LHCN-M2 (cell line): Measurements from ENCODE around the gene FST. TPM values are rescaled to one million over a fixed set of nuclear protein-coding genes. Genes with fewer than 3 reads are reported as not detected.

Experiments
- DNase-seq: peaks from one replicate; pipeline ENCODE4 v3.0.0-alpha.2; 2012; ENCODE audit warnings: low read depth
- polyA plus RNA-seq: library from polyadenylated mRNA; unstranded; fragments of >200 nt; gene quantifications from one replicate; pipeline ENCODE4 v1.2.1, GENCODE V29; 2012; ENCODE audit warnings: missing spikeins
- total RNA-seq: library from RNA; depleted of rRNA; stranded (reverse); fragments of >200 nt; gene quantifications from 2 replicates; pipeline ENCODE4 v1.2.3, GENCODE V29; 2014; rRNA removed

The FST gene, protein sequence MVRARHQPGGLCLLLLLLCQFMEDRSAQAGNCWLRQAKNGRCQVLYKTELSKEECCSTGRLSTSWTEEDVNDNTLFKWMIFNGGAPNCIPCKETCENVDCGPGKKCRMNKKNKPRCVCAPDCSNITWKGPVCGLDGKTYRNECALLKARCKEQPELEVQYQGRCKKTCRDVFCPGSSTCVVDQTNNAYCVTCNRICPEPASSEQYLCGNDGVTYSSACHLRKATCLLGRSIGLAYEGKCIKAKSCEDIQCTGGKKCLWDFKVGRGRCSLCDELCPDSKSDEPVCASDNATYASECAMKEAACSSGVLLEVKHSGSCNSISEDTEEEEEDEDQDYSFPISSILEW
- 4.7 and 8.4 TPM in 2 replicates for total RNA-seq
- 16.6 TPM for polyA plus RNA-seq

DNA sequence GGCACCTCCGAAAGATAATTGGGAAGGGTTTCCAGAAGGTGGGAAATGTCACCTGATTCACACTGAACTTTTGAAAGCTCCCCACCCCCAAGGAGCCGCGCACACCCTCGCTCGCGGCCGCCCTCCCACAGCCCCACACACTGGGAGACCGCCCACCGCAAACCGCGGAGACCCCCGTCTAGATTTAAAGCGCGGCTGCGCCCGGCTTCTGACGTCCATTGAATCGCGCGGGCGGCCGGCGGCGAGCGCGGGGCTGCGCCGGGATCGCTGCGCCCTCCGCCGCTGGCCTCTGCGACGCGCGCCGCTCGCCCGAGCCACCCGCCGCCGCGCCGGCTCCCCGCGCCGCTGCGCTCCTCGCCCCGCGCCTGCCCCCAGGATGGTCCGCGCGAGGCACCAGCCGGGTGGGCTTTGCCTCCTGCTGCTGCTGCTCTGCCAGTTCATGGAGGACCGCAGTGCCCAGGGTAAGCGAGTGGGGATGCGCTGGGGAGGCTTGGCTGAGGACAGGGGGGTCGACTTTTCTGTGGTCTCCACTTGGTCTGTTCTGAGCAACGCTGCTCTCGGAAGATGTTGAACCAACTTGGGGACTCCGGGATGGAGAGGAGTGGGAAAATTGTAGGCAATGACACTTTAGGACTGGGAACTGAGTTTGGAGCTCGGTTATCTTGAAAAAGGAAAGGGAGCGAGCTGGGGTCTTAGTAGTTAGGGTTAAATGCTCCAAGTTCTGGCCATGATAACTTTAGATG is at the start of gene FST:
FST (plus strand) TSS at position 214 of the 743 bp plus-strand sequence; CDS start at position 377, 163 bp downstream.
- no peak for DNase-seq

DNA sequence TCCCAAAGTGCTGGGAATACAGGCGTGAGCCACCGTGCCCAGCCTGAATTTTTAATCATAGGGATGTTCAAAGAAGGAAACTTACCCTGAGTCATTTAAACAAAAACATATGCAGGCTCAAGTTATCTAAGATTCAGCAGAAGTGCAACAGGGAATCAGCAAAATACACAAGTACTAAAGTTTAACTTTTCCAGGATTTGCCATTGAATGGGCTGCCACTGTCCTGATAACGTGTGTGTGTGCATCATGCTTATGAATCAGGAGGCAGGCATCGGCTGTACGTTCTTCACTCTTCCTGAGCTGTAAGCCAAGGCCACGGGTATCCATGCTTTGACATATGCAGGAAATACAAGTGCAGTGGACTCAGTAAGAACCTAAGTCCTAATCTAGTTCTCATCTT is 48.8 kb upstream of the FST start:
- DNase-seq = no peak

DNA sequence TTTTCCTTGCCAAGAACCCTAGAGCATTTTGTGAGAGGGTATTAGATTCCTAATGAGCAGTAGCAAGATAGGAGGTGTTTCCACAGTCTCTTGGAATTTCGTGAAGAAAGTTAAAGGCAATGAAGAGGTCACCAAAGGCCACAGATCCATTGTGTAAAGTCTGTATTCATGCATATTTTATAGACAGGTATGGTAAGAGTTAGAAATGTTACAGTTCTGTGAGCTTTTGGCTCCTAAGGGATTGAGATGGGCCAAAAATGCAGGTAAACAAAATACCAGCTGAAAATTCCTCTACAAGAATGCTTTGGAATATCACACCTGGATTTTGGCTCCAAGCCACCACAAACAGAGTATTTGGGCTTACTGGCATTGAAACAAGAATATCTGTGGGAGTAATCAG is 47.4 kb upstream of the FST start:
- DNase-seq = no peak

DNA sequence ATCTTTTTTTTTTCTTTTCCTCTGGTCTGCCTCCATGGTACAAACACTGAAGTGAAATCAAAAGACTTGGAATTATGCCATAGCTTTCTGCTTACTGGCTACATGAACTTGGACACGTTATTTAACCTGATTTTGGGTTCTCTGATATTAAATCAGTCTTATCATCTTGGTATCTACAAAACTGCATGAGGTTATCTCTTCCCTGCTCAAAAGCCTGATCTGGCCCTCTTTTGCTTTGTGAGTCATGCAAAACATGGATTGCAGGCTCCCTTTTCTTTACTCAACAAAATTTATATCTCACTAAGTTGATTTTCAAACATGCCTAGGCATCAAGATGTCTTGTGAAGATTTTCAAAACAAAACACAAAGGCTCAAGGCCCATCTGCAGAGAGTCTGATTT is 45.9 kb upstream of the FST start:
- DNase-seq = no peak

DNA sequence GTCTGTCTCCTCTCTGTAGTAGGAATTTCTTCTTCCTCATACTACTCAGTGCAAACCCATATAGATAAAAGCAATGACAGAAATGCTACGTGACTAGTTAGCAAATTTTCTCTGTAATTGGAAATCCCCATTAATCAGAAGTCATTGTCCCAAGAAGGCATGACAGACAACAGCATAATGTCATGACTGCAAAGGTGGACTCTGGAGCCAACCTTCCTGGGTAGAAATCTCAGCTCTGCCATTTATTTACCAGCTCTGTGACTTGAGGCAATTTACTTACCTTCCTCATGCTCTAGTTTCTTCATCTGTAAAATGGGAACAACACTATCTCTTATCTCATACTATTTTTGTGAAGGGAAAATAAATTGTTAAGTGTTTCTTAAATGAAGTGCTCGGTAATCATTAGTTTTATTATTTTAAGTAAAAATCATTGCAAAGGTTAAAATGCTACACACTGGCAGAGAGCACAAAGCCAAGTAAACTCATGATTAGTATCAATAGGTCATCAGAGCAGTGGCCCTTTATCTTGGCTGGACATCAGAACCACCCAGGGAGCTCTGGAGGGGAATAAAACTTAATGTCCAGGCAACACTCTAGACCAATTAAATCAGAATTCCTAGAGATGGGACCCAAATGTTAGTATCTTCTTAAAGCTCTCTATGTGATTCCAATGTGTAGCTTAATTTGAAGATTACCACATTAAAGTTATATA is 43.8 kb upstream of the FST start:
- no peak for DNase-seq

DNA sequence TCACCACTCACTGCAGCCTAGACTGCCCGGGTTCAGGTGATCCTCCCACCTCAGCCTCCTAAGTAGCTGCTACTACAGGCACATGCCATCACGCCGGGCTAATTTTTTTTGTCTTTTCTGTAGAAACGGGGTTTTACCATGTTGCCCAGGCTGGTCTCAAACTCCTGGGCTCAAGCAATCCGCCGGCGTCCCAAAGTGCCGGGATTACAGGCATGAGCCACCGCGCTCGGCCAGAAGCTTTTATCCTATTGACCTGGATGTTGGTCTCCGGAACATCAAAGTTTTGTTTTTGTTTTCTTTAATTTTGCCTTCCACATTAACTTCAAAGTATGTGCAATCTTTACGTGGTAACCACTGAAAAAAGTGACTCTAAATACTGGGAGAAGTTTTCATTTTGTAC is 42.4 kb upstream of the FST start:
- DNase-seq = no peak

DNA sequence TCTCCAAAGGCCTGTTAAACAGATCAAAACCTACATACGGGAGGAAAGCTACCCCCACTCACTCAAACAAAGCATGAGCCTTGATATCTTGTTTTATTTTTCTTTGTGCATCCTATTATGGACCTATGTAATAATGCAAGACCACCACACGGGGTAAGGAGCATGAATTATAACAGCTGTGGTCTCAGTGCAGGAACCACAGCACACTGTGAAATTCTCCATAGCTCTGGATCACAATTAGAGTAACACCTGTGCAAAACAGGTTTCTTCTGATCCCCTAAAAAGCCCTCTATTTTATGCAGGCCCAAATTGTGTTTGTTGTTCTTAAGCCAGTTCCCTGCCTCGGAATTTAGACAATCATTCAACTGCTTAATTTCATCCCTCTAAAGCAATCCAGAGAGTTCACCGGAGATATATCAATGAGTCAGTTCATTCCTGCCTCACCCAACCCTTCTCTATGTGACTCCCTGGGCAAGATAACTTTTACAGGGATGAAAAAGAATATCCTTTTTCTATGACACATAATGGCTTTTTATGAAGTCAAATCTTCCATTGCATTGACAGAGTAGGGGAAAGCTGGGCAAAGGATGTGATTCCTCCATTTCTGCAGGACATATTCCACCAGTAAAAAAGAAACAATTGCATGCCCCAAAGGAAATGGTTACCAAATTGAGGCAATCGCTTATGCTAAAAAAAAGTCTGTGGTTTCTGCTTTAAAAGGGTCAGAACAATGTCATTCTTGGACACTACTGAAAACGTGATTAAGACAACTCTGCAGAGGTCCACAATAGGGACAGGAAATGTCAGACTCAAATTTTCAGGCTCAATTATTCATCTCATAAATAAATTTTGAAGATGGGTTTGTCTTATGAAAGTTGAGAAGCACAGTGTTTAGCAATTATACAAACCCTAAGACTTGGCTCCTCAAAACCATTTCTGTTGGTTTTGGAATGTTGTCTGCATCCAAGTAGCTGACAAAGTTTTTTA is 41.6 kb upstream of the FST start:
- DNase-seq = peak; percentile 61

DNA sequence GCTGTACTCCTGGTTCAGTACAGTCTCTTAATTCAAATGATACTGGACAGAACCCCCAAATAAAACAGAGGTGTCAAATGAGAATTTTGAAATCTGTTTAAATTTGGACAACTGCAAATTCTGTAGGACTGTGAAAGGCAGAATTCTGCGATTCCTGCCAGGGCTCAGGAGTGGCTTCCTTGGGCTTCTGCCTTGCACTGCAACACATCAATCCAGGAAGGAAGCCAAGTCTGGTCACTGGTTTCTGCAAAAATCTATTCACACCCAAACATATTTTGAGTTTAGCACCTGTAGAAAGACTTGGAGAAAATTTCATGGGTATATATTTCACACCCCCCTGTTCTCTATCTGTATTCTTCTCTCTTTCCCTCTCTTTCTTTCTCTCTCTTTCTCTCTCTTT is 37.5 kb upstream of the FST start:
- no peak for DNase-seq

DNA sequence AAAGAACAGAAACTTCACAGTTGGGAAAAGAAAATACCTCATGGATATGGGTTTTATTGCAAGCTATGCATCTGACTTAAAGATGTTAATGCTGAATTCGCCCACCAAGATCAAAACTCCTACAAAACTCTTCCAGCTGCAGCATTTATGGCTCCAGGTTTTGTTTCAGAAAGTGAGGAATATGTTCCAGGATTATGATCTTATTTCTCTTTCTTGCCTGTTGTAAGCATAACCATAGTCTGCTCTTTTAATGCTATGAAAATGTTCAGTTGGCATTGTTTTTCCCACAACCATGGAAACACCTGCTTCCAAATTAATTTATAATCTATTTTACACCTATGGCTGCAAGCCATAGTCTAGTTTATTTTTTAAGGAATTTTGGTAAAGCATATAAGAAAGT is 34.9 kb upstream of the FST start:
- DNase-seq = no peak

DNA sequence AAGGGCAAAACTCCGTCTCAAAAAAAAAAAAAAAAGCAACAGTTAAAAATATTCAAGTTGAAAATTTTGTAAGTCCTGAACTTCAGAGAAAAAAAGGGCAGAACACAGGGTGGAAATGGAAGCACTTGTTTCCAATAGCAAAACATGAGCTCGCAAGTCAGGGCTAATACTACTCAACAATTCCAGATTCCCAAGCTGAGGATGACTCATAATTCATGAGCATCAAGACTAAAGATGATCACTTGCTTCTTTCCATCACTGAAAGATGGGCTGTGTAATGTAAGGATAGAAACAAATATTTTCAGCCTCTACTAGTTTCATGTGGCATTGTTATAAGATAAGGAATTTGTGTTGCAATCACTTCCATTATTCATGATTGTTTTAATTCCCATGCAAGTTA is 33.5 kb upstream of the FST start:
- DNase-seq = peak; percentile 61

DNA sequence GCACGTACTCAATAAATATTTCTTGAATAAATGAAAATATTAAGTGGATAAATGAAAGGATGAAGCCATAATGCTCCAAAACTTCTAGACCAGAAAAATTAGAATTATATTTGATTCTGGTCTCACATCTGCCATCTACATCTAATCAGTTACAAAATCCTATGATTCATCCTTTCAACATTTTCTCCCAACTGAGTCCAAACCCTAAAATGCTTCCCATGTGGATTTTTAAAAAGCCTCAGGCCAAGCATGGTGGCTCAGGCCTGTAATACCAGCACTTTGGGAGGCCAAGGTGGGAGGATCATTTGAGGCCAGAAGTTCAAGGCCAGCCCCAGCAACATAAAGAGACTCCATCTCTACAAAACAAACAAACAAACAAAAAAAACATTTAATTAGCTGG is 31.6 kb upstream of the FST start:
- DNase-seq = no peak

DNA sequence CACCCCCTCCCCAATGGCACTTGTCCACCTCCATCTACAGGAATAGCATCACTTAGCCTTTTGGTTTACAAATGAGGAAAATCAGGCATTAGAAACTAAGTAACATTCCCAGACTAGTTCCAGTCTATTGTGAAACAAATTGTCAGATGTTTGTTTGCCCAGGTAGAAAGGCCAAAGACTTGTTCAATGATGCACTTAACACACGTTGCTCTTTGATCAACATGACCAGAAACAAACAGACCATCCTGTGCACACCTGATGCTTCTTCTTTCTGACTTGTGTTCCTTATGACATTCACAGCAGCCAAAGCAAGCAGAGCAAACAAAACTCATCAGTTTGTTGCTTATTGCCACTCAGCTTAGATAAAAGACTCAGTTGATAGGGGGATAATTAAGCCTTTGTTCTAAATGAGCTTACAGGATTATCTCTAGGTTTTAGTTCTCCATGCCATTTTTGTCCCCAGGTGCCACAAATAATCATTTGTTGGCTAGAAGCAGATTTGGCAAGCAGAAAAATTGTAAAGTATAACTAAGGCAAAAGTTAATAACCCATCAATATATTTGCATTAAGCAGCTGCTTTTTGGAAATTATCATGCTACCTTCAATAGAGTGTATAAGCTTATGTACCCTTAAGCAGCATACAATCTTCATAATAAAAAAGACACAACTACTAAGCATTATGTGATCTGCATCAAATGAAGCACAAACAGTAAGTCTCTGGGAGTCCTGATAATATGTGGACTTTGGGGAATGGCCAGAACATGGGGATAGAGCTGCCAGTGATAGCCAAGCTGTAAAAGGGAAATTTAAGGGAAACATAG is 26.3 kb upstream of the FST start:
- no peak for DNase-seq

DNA sequence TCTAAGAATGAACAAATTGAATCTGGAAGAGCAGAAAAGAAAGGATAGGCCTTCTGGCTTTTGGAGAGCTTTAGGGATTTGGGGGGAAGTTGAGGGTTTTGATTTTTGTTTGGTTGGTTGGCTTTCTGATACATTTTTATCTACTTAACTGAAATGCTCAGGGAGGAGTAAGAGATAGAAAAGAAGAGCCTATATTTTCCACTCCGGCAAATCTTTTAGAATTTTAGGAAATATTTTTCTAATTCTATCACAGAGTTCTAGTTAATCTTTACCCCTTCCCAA is 25.8 kb upstream of the FST start:
- no peak for DNase-seq

DNA sequence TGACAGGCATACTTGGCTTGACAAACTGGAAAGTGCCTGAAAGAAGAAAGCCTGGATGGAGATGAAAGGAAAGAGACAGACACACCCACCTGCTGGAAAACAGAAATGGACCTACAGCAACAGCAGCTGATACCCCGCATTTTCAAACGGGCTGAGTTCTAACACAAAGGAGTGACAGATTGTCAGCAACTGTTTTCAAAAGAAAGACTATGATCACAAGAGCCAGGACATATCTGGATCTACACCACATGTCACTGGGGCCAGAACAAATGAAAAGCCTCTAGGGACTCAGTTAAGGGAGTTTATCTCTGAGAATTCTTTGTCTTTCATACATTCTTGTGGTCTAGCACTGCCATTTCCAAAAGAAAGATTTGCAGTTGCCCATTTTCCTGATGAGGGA is 24.1 kb upstream of the FST start:
- DNase-seq = peak; percentile 23

DNA sequence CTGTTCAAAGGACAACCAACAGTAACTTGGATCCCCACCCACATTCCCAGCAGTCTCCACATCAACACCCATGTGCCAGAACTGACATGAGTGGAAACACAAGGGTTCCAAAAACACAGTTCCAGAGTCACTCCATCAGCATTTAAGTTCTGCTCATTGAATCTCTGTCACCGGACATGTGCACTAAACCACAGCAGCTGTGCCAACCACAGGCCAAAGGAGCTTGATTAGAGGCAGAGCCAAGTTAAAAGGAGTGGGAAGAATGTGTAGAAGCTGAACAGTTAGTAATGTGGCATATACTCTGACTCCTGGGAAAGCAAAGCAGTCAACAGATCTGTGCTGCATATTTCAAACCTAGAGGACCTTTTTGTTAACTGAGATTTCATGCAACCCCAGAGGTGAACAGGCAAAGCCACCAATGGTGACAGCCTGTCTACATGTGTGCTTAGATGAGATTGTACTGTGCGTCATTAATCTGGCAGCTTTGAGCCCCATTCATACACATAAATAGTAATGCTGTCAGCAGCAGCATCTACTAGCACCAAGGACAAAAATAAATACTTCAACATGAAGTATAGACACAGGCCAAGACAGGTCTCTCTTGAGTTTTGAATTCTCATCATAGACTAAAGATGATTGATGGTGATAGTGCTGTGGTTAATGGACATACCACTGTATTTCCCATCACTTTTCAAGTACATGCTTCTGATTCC is 16.4 kb upstream of the FST start:
- DNase-seq = peak; percentile 93

DNA sequence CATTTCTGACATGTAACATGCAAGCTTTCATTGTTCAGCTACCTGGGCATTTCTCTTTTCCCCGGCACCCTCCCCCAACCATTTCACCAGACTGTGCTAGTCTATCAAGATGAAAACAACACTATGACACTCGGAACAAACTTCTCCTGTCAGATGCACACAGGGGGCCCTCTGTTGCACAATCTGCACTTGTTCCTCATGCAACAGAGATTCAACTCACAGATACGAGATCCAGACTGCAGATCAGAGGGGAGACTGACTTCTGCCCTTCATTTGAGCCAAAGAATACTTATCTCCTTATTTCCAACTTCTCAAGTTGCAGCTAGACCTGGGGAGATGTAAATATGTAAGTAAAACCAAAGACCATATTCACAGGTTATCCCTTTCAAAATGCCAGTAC is 15.7 kb upstream of the FST start:
- no peak for DNase-seq

DNA sequence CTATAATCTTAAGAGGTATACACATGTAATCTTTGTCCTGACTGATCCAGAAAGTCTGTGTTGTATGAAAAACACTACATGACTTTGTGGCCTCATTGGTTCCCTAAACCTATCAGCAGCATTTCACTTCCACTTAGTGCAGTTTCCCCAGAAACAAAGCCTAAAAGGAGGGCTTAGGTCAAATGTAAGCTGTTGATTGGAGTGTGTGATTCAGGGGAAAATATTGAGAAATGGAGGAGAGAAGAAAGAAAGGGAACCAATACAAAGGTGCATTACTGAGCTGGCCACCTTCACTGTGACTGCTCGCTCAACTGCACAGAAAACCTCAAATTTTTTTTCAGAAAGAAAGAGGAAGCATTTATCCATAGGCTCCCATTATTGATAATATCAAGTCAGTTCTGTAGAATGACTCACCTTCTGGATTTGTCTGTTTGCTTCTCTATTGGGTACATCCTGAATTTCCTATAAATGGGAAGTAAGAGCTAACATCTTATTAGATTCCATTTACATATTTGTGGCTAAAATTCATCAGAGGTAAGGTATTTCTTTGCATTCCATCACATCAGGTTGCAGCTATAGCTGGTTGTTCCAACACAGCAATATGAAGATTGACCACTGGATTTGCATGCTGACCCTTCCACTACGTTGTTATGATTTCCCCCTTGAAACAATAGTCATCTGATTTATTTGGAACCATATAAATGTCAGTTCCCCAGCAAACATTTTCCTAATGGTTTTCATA is 10.3 kb upstream of the FST start:
- peak; percentile 55 for DNase-seq

DNA sequence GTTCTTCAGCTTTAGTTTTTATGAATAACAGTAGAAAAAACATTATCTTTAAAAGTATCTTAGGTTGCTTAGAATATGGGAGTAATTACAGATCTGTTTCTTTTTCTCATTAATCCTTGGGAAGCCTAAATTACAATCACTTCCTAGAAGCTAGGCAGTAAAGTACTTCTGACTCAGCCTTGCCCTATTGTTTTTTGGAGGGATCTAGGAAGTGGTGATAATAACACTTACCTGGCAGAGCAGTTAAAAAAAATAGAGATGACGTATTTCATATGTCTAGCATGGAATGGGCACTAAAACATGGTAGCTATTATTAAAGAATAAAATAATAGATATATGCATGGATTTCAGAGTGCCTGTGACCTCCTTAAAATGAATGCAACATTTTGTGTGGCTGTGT is 8.2 kb upstream of the FST start:
- no peak for DNase-seq
